Measurements from ENCODE around the gene PEX10.

PEX10 gene

DNA sequence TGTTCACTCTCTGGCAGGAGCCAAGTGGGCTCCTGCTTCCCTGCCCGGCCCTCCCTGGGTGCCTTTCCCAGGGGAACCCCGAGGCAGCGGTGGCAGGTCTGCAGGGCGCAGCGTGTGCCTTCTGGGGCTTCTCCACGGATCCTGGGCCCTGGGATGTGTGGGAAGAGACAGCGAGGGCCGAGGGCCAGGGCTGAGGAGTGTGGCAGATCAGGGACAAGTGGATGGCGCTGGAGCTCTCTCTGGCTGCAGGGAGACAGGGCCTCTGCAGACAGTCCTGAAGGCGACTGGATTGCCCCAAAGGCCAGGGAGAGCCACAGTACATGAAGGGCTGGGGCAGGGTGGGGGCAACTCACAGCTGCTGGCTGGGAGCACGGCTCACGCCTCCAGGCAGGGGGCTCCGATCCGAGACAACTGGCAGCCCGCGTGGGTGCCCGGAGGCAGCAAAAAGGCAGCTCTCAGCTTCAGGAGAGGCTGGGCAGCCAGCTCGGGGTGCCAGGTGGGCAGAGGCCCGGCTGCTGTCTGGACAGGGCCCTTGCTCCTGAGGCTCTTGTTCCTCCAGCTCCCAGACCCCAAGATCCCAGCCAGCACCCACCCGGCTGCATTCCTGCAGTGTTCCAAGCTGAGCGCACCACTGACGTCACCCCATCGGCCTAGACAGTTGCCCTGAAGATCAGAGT is 37.0 kb downstream of the PEX10 start:
- no peak for DNase-seq (ENCODE audit: low read depth in 2 of 2)

DNA sequence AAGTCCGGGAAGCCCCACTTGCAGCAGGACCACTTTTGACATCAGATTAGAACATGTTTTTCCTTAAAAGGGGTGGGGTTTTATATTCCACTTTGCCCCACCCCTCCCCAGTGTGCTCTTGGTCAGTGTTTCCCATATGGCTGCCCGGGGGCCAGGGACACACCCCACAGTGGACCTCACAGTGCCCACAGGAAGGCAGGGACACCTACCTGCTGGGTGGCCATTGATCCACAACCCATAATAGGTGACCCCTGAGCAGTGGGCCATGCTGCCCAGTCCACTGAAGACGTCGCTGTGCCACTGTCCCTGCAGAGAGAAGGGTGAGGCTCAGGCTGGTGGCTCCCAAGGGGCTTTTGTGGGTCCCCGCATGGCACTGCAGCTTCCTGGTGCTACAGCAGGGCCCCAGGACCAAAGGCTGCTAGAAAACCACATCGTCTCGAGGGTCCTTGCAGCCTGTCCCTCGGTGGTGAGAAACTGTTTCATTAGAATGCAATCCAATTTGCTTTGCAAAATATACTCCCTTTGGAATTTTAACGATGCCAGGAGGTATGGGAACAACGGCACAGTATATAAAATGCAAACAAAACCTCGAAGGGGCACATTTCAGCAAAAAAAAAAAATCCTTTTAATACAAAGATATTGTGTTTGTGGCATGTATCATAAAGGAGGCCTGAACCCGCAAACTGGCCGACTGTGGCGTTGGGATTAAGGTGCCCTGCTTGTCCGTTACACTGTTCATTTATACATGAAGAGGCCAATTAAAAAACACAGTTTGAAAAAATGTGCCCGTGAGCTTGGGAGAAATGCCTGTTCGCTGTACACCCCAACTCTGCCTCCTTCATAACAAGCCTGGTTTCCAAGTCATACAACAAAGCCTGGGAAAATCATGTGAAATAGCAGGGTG is 37.9 kb downstream of the PEX10 start:
- DNase-seq (ENCODE audit: low read depth in 2 of 2): no peak

DNA sequence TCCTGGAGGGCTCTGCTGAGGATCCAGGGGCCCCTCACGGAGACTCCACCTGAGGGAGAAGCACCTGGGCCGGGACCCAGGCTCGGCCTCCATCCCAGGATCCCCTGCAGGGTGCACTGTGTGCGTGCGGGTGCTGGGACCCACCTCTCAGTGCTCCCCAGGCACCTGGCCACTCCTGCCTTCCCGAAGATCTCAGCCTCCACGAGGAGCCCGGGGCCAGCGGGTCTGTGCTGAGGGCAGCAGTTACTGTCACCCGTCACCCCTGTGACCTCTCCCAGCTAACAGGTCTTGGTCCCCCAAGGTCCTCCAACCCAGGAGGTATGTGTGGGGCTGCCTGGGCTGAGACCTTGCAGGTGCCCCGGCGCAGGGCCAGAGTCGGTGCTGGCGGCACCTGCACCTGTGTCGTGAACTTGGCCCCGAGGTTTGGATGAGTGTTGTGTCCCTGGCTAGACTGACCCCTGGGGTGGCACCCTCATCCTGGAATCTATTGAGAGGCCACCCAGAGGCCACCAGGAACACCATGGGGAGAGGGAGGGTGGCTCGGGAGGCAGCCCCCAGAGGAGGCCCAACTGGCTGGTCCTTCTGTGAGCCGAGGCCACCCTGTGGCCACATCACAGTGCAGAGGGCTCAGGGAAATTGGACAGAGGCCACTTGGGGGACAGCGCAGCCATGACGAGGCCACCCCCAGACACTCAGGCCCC is 38.7 kb downstream of the PEX10 start:
- no peak for DNase-seq (ENCODE audit: low read depth in 2 of 2)

DNA sequence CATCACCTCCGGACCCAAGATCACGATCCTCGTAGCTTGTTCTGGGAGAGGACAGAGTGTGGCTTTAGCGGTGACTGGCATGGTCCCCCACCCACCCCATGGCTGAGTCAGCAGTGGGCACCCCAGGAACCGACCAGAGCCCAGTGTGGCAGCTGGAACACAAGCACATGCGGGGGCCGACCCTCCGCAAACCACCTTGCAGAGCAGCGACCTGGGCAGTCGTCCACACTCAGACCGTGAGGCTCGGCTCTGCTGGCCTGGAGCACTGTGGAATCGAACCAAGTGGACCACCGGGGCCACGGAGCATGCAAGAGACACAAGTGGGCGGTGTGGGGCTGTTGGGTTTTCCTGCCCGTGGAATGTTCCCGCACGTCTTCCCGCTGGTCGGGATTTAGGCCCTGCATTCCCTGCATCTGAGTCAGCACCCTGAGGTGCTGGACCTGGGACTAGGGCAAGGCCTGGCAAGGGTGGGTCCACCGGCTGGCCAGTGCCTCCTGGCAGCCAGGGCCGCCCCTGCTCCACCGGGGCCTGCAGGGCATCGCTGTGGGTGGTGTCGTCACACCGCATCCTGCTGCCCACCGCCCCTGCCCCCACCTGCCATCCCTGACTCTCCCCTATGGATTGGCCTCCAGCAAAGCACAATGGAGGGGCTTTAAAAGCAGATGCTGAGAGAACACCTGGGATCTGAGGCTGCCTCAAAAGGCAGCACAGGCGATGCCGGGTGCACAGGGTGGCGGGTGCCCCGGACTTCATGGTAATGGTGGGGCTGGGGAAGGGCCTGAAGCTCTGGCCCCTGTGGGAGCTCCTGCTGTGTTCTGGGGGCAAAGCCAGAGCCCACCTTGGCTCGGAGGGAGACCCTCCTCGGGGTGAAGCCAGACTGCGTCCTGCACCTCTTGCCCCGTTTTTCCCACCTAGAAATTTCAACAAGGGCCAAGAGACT is 39.5 kb downstream of the PEX10 start:
- no peak for DNase-seq (ENCODE audit: low read depth in 2 of 2)

DNA sequence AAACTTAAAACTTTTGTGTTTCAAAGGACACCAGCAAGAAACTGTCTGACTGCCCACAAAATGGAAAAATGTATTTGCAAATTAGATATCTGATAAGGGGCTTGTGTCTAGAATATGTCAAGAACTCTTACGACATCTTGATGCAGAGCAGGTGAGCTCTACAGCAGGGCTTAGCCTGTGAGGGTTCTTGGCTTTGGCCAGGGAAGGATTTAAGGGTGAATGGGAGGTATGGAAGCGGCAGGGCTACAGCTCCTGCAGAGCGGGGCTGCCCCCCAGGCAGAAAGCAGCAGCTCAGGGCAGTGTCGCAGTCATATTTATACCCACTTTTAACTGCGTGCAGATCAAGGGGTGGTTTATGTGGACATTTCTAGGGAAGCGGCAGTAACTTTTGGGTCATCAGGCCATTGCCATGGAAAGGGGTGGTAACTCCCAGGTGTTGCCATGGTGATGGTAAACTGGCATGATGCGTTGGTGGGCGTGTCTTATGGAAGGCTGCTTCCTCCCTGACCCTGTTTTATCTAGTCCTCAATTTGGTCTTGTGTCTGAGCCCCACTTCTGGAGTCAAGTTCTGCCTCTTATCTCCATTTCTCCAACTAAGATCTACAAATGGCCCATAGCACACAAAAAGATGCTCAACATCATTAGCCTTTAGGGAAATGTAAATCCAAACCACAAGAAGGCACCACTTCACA is 44.2 kb downstream of the PEX10 start:
- DNase-seq (ENCODE audit: low read depth in 2 of 2): no peak

DNA sequence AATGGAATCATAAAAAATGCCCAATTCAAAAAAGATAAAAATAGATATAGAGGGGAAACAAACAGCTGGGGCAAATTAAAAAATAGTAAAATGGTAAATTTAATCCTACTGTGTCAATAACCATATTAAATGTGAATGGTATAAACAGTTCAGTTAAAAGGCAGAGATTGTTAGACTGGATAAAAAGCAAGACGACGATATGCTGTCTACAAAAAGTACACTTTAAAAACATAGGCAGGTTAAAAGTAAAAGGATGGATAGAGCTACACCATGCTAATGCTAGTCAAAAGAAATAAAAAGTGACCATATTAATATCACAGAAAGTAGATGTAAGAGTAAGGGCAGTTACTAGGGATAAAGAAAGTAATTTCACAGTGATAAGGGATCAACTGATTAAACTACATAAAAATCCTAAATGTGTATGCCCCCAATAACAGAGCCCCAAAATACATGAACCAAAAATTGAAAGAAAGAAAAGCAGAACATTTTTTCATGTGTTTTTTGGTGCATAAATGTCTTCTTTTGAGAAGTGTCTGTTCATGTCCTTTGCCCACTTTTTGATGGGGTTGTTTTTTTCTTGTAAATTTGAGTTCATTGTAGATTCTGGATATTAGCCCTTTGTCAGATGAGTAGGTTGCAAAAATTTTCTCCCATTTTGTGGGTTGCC is 48.4 kb downstream of the PEX10 start:
- no peak for DNase-seq (ENCODE audit: low read depth in 2 of 2)

DNA sequence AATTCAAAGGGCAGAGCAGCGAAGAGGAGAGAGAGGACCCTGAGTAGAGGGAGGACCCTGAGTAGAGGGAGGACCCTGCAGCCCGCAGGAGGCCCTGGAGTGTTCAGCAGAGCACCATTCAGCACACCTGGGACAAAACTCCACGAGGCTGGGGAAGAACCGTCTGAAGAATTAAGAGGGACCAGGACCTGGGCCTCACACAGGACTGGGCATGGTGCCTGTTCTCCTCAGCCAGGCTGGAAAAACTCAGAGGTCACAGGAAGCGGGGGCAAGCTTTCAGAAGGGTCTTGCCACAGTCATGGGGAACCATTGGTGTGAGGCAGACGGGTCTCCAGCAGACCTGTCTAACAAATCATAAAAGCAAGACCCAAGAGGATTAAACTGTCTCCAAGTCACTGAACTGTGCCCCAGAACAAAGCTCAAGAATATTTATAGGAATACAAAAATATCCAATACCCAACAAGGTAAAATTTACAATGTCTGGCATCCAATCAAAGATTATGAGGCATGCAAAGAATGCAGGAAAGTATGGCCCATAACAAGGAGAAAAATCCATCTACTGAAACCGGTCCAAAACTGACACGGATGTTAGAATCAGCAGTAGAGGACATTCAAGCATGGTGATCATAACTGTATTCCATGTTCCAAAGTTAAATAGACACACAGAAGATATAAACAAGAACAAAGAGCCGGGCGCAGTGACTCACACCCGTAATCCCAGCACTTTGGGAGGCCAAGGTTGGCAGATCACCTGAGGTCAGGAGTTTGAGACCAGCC is 51.6 kb downstream of the PEX10 start:
- no peak for DNase-seq (ENCODE audit: low read depth in 2 of 2)

DNA sequence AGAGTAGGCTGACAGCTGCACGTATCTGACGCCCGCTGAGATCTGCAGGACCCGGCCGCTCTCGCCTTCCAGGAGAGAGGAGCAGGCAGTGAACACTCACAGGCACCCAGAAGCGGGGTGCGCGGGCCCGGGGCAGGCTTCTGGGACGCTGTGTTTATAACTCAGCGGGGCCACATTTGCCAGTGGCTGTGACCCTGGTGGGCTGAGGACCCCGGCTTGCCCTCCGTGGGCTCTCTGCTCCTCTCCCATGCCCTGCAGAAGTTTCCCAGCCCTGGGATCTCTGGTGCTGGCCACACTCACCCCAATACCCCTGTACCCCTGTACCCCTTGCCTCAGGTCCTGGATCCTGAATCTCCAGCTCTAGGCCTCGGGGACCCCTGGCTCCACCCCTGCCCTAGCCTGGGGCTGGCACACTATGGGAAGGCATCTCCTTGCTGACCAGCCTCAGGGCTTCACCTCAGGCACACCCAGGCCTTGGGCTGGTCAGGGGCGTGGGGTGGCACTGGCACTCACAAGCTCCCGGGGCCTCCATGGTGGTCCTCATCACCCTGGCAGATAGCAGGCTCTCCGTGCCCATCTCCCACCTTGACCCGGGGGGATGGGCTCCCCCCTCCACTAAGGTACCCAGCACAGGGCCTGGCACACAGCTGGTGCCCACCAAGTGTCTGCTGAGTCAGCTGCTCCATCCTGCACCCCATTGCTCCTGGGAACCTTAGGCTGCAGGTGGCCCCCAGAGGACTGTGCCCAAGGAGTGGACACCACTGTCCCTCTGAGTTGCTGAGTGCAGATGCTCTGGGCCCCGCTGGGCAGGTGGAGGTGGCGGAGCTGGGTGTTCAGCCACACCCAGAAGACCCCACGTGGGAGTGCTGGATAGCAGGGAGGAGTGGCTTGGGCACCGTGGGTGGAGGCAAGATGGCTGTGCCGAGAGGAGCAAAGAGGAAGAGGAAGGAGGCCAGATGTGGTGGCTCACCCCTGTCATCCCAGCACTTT is 53.4 kb downstream of the PEX10 start:
- no peak for DNase-seq (ENCODE audit: low read depth in 2 of 2)

DNA sequence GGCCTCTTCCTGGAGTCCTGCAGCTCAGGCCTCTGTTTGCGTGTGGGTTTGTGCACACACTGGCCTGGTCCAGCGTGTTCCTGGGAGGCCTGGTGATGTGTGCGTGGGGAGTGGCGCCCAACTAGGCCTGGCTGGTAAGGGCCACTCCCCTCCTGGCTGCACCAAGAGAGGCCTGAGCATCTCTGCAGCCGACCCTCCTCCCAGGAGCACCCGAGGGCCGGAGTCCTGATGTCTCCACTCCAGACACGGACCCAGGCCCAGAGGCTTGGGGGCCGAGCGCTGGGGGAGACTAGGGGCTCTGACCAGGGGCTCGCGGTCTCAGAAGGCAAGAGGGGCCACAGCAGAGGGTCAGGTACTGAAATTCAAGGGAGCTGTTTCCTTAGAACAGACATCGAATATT is 54.3 kb downstream of the PEX10 start:
- no peak for DNase-seq (ENCODE audit: low read depth in 2 of 2)

DNA sequence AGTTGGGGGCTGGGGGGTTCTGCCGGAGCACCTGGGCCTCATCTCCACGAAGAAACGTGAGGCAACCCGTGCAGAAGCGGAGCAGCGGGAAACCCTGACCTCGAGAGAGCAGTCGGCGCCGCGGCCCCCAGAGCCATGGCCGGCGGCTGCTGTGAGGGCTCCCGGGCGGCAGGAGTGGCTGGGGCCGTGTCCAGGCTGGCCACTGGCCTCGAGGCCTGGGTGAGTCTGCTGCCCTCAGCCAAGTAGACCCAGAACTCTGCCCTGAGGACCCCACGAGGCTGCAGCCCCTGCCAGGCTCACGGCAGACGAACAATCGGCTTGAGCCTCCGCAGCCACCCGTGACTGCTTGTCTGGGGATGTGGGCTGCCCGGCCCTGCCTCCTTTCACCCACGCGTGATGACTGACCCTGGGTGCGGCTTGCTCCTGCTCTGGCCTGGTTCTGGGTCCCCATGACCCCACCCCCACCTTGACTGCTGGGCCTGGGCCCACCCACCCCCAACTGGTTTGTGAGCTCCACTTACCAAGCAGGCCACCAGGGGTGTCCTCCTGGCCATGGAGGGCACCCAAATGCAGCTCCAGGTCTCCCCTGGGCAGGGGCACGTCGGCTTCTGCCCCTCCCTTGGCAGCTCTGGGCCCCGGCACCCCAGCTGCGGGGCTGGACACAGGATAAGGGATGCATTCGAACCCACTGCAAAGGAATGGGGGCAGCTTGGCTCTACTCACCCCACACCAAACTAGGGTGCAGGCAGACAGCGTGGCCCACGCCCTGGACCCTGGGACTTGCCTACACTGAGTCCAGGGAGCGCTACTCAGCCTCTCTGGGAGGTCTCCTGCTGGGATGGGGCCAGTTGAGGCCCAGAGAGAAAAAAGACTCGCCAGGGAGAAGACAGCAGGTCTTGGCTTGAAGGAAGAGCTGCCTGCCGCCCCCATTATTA is 55.2 kb downstream of the PEX10 start:
- DNase-seq (ENCODE audit: low read depth in 2 of 2): no peak

DNA sequence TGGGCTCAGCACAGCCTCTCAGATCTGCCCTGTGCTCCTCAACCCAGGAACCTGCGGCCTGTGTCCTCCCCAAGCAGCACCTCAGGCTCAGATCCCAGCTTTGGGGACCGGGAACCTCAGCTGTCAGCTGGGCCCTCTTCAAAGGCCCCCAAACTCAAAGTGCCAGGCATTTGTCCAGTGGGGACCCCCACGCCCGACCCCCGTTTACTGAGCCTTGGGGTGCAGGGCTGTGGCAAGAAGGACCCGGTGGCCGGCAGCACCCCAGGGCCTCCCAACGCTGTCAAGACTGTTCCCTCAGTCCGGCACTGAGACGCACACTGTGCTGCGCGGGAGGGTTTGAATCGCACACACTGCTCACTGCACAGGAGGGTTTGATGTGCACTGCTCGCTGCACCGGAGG is 56.0 kb downstream of the PEX10 start:
- DNase-seq (ENCODE audit: low read depth in 2 of 2): no peak

DNA sequence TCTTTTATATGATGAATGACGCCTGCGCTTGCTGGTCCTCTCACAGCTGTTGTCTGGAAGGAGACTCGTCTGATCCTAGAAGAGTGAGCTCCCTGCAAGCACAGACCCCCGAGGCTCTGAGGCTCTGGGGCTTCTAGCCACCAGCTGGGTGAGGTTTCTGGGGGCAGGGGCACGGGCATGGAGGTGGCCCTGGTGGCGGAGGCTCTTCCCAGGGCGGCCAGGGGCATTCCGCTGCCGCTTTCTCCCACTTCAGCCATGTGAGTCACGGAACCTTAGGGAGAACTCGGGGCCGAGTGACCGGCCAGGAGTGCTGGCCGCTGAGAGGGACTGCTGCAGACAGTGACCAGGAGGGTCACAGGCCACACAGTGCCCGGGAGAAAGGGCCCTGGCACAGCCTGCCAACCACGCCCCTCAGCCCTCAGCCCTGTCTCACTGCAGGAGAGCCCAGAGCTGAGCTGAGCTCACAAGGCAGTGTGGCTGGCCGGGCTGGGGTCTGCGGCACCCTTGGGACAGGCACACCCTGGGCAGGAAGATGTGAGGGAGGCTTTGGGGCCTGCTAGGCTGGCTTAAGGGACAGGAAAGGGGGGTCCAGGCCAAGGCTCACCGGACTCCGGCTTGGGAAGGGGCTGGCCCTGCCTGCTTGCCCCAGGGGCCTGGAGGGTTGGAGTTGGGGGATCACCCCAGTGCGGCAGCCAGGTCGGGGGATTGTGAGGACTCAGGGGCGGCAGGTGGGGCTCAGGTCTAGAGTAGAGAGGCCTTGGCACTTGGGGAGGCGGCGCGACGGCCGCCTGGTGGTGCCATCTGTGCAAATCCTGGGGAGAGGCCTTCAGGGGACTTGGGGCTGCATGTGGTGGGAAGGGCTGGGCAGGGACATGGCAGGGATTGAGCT is 56.7 kb downstream of the PEX10 start:
- no peak for DNase-seq (ENCODE audit: low read depth in 2 of 2)

DNA sequence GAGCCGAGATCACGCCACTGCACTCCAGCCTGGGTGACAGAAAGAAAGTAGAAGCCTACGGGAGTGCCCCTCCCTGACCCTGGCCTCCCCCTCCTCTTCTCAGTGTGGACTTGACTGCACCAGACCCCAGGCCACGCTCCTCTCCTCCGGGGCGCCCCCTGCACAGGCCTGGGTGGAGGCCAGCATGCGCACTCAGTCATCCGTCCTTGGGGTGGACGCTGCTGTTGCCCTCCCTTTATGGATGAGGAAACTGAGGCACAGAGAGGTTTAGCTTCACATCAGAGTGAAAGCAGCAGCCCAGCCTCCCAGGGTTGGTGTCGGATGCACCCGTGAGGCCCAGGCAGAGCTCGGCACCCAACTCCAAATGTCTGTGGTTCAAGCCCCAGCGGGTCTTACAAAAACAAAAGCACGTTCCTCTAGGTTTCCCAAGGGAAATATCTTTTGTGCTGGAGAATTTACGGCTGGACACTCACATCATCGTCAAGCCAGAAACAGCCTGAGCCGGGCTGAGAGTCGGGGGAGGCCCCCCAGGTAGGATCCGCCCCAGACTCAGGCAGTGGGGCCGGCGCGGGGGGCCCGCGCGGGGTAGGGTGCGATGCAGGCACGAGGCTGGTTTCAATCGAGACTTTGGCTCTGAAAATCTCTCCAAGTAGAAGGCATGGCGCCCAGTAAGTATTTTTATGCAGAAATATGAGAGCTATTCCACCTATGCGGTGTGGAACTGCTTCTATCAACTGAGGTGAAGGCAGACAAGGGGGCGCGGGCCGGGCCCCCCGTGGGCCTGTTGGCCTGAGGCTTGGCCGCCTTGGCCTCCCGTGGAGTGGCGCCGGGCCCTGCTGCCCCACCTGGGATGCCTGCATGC is 57.6 kb downstream of the PEX10 start:
- DNase-seq (ENCODE audit: low read depth in 2 of 2): no peak

Measured in stimulated activated CD4-positive, alpha-beta T cell treated with anti-CD3 and anti-CD28 coated beads, Interleukin-1b, Interleukin-23, amount 100 ng/mL, for 4 hours (primary cell).